Activated CD4-positive, CD25-positive, alpha-beta regulatory T cell treated with anti-CD3 and anti-CD28 coated beads, Interleukin-2, amount 50 U/mL, for 16 hours (primary cell): ENCODE results near the gene SHISAL1.

Source experiments
- DNase-seq: peaks from one replicate; pipeline ENCODE4 v3.0.0-alpha.2; 2020; ENCODE audit warnings: low read depth, low spot score

Gene SHISAL1

GRCh38 chr22:44278243-44279068 is 34.3 kb downstream of the SHISAL1 start:
- DNase-seq: no peak

DNA sequence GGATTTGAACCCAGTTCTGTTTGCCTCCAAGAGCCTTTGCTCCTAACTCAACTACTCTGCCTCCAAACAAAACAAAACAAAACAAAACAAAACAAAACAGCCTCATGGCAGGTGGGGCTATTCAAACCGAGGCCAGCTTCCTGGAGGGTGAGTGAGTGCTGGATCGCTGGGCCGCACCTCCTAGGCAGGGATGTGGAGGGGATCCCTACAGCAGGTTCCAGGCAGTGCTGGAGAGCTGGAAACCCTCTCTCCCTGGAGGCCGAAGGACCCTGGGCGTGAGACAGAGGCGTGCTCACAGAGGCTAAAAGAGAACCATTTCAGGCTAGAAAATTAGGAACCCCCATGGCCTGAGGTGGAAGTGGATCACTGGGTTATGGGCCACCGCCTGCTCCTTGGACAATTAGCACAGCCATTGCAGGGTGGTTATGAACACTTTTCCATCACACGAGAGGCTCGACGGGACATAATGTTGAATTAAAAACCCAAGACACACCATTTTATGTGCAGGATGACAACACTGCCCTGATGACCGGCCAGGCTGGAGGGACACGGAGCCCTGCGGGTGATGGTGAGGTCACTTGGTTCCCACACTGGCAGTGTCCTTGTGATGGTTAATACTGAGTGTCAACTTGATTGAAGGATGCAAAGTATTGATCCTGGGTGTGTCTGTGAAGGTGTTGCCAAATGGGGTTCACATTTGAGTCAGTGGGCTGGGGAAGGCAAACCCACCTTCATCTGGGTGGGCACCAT is 35.2 kb downstream of the SHISAL1 start:
- no peak for DNase-seq

GRCh38 chr22:44276706-44277356 is 35.9 kb downstream of the SHISAL1 start:
- no peak for DNase-seq

- no peak for DNase-seq
Observed at GRCh38 chr22:44276041-44276440, 36.7 kb downstream of the SHISAL1 start.

DNA sequence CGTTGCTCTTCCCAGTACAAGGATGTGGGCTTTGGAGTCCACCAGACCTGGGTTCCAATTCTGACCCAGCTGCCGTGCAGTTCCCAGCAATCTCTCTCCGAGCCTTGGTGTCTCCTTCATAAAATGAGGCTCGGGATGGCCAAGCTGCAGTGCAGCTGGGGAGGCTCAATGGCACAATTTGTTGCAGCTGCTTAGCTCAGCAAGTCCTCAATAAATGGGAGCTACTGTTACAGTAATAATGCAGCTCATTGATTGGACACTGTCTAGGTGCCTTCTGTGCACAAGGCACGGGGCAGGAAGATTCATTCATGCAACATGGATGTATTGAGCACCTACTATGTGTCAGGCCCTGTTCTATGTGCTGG is 37.1 kb downstream of the SHISAL1 start:
- DNase-seq: no peak

DNA sequence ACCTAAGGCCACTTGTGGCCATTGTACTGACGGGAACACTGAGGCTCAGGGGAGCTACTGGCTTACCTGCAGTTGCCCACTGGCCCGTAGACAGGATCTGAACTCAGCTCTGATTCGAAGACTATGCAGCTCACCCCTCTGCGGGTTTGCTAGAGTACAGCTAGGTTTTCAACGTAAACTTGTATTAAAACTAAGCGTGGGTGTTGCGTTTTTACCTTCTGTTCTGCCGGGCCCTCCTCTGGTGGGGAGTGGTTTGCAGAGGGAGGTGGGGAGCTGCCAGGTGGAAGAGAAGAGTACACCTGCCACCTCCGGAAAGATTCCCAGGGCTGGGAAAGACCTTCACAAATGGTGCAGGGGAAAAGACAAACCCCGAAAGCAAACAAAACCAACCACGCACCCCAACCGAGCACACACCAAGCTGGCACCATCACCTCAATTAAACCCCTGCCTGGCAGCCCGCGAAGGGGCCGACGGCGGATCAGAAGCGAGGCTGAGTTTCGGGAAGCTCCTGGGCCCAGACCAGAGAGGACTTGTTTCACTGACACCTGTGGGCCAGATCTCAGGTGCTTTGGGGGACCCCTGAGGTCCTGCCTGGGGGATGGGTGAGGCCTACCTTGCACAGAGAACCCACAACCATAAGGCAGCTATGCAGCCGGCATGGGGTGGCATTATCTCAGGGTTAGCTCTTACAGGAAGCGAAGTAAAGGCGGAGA is 37.7 kb downstream of the SHISAL1 start:
- DNase-seq: no peak

GRCh38 chr22:44273175-44273574 is 39.6 kb downstream of the SHISAL1 start:
- DNase-seq: no peak

GRCh38 chr22:44272401-44272771 is 40.4 kb downstream of the SHISAL1 start:
- no peak for DNase-seq

DNA sequence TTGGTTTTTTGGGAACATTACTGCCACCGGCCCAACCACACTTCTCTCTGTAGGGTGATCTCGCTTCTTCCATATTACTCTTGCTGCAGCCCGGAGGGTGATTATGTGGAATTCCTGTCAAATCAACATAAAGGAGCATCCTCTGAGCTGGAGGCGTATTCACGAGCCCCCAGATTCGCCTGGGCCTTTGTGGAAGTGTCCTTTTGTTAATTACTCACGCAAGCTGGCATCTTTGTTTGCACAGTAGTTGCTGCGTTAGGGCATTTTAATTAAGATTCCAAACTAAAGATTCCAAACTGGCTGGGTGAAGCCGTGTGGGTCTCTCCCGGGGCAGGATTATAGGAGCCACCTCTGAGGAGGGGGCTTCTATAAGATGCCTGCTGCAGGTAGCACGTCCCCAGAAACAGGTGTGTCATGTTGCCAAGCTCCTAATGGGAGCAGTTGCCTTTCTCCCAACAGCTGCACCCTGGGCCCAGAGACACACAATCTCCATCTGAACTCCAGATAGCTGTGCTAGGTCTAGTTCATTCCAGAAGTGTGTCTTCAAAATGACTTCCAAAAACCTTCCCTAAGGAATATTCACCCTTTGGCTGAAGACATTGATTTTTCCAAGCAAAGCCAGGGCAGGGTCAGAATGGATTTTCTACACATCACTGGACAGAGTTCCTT is 40.9 kb downstream of the SHISAL1 start:
- DNase-seq: no peak

- DNase-seq: no peak
Observed at GRCh38 chr22:44271010-44271500, 41.7 kb downstream of the SHISAL1 start.

DNA sequence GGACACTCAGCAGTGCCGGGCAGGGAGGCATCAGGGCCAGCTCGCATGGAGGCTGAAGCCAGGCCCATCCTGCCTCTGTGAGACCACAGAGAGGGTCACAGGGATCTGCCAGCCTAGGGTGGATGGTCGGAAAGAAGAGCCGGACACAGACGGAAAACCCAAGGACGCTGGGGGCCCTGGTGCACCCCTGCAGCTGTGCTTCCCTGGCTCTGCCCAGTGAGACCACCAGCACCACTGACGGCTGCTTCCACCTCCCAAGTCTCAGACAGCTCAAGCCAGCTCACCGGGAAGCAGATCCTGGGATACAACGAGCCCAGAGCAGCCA is 42.2 kb downstream of the SHISAL1 start:
- DNase-seq: no peak

DNA sequence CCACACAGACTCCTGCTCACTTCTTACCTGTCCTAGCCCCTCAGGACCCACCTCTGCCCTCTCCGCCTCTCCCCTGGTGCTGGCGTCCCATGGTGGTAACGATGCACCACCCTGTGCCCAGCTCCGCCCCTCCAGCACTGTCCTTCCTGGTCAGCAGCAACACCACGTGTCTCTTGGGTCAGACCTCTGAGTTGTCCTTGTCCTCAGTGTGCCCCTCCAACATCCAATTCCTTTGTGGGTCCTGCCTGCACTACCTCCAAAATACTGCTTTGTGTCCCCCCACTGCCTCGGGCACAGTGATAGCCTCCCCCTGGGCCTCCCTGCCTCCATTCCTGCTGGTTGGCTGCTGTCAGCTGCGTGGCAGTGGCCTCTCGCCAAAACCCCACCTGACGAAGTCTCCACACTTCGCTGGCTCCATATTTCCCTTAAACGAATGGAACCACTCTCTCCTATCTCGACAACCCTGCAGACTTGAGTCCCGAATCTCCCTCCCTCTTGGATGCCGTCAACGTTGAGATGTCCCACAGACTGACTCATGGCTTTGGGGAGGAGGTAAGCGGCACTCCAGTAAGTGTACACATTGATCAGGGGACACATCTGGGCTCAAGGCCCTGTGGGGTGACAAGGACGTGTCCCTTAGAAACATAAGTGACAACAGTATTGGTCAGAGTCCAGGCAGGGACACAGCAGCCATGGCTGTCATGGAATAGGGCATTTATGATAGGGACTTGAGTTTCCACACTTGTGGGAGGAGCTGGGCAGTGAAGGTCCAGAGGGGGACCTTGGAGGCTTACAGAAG is 42.8 kb downstream of the SHISAL1 start:
- no peak for DNase-seq

DNA sequence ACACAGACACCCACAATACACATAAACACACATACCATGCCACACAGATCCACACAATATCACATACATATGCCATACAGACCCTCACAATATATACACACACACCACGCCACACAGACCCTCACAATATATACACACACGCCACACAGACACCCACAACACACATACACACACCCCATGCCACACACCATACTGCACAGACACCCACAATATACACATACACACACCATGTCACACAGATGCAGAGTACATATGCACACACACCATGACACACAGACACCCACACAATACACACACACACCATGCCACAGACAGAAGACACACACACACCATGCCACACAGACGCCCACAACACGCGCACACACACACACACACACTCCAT is 43.6 kb downstream of the SHISAL1 start:
- no peak for DNase-seq

DNA sequence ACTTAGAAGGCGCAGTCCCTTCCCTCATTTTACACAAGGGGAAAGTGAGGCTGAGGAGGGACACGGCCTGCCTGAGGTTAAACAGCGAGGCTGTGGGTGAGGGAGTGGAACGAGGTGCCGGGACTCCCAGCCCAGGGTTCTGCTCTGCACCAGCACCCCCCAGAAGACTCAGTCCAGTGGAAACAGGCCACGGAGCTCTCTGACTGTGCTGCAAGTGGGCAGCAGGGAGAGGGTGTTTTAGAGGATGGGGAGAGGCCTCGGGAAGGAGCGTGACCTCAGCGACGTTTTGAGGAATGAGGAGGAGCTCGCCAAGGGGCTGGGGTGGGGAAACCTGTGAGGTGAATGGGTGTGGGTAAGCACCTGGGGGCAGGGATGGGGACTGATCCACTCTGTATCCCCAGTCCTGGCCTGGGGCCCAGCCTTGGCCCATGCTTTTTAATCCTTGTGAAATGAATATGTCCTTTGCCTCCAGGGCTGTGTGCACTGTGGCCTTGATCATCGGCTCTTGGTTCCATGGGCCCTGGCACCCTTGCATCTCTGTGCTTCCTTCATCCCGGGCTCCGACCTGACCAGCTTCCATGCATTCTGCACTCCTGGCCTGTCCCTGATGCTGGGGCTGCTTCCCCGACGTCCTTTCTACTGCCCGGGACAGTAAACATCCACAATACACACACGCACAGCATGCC is 44.2 kb downstream of the SHISAL1 start:
- DNase-seq: no peak

GRCh38 chr22:44267856-44268255 is 44.9 kb downstream of the SHISAL1 start:
- DNase-seq: no peak

- no peak for DNase-seq
Observed at GRCh38 chr22:44266796-44267760, 45.7 kb downstream of the SHISAL1 start.

DNA sequence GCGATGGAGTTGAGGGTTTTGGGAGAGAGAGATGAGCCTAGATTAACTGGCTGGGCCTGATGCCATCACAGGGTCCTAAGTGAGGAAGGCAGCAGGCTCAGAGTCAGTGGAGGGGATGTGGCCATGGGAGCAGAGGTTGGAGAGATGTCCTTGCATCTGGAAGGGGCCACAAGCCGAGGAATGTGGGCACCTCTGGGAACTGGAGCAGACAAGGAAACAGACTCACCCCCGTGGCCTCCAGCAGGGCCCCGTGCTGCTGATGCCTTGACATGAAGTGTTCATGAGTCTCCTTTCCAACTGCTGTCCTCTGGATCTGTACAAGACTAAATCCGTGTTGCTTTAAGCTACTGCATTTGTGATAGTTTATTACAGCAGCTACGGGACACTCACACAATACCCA is 49.2 kb downstream of the SHISAL1 start:
- no peak for DNase-seq

DNA sequence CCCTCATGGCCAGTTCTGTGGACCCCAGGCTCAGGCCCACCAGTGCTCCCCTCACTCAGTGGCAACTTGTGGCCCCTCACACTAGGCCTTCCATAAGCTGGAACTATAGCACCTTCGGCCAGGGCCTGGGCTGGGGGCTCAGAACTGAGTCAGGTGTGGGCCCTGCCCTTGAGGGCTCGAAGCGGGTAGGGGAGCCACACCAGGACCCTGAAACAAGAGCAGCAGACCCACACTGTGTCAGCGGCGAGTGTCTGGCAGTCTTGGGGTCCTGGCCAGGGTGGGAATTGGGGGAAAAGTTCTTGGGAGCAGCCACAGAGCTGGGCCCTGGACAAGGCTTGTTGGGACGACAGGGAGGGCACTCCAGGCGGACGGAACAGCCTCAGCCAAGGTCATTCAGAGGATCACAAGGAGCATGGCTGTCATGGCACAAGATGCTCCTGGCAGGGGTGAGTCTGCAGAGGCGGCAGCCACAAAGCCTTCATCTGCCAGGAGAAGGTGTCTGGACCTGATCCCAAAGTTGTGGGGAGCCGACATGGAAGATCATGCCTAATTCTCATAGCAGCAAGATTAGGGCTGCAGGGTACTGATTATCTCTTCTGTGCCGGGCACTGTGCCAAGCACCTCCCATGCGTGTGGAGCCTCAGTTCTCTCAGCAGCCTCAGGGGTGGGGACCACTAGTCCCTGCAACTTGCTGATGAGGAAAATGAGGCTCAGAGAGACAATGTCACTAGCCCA is 50.7 kb downstream of the SHISAL1 start:
- DNase-seq: no peak
